A549 (cell line): Measurements from ENCODE around the gene TIE1.

Experiments
- JUNB ChIP-seq: fragments of >200 bp; sonication (Bioruptor Twin); formaldehyde crosslinking; IDR thresholded peaks from 2 replicates; pipeline ENCODE4 v1.6.1; 2016
- RCOR1 ChIP-seq: fragments of 150-350 bp; IDR thresholded peaks from 2 replicates; pipeline ENCODE4 v1.6.1; 2014; ENCODE audit warnings: antibody characterized with exemption, low read length, low read depth
- ZNF302 ChIP-seq: fragments of 250-450 bp; sonication (Bioruptor Pico); IDR thresholded peaks from 2 replicates; pipeline ENCODE4 v1.9.0; 2021; ENCODE audit warnings: inconsistent platforms, mild to moderate bottlenecking, moderate library complexity
- TF ChIP-seq, protein P1 (sequence below): fragments of >200 bp; sonication (Bioruptor Twin); formaldehyde crosslinking; IDR thresholded peaks from 3 replicates; pipeline ENCODE4 v1.6.1; 2016

DNA sequence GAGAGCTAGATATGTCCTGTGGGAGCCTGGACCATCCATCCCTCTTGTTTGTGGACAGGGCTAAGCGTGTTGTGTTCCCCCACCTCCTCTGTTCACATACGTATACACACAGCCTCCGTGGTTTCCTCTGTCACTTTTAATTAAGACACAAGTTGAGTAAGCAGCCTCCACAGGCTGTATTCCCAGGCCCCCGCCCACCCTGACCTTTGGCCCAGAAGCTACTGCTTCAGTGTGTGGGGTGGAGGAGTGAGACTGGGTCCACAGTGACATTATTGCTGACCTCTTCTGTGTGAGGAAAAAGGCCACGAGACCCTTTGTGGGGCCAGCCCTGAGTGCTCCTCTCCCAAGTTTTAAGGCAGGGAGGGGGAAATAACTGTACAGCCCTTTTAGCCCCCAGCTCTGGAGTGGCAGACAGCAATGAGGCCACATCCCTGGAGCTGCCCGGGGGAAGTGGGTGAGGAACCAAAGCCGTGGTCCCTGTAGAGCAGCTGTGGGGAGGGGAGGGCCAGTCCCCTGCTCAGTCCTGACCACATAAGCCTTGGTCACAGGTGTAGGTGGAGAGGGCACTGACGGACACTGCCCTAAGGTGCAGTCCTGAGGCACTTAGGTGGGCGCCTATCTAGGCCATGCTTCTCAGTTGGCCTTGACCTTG lies 62.6 kb downstream of the TIE1 start:
- TF ChIP-seq ZNF302 (CRISPR knock-in tag) (no peak), RCOR1 (no peak), JUNB (no peak)
- TF ChIP-seq, protein P1, sequence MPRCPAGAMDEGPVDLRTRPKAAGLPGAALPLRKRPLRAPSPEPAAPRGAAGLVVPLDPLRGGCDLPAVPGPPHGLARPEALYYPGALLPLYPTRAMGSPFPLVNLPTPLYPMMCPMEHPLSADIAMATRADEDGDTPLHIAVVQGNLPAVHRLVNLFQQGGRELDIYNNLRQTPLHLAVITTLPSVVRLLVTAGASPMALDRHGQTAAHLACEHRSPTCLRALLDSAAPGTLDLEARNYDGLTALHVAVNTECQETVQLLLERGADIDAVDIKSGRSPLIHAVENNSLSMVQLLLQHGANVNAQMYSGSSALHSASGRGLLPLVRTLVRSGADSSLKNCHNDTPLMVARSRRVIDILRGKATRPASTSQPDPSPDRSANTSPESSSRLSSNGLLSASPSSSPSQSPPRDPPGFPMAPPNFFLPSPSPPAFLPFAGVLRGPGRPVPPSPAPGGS: no peak
